Measurements from ENCODE around the gene RPGRIP1L.

The RPGRIP1L gene

DNA sequence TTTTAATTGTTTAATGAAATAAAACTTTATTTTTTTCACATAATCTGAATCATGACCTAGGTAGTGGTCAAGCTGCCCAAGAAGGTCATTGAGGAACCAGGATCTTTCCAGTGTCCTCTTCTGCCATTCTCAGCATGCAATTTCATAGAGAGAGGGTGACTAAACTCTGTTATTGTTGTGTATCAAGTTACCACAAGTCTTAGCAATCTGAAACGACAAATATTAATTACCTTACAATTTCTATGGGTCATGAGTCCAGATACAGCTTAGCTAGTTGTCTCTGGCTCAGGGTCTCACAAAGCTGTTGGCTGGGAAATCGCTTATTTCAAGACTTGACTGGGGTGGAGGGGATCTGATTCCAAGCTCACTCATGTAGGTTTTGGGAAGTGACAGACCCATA lies 37.9 kb upstream of the RPGRIP1L start:
- TF ChIP-seq, protein P1, sequence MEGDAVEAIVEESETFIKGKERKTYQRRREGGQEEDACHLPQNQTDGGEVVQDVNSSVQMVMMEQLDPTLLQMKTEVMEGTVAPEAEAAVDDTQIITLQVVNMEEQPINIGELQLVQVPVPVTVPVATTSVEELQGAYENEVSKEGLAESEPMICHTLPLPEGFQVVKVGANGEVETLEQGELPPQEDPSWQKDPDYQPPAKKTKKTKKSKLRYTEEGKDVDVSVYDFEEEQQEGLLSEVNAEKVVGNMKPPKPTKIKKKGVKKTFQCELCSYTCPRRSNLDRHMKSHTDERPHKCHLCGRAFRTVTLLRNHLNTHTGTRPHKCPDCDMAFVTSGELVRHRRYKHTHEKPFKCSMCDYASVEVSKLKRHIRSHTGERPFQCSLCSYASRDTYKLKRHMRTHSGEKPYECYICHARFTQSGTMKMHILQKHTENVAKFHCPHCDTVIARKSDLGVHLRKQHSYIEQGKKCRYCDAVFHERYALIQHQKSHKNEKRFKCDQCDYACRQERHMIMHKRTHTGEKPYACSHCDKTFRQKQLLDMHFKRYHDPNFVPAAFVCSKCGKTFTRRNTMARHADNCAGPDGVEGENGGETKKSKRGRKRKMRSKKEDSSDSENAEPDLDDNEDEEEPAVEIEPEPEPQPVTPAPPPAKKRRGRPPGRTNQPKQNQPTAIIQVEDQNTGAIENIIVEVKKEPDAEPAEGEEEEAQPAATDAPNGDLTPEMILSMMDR (IDR thresholded peaks at IDR 0.05; ENCODE audit: borderline replicate concordance, insufficient read depth, low read depth, low read length), result no peak
- H3K4me3 ChIP-seq (ENCODE audit: low read depth, low read length), result no peak overlapping the region

DNA sequence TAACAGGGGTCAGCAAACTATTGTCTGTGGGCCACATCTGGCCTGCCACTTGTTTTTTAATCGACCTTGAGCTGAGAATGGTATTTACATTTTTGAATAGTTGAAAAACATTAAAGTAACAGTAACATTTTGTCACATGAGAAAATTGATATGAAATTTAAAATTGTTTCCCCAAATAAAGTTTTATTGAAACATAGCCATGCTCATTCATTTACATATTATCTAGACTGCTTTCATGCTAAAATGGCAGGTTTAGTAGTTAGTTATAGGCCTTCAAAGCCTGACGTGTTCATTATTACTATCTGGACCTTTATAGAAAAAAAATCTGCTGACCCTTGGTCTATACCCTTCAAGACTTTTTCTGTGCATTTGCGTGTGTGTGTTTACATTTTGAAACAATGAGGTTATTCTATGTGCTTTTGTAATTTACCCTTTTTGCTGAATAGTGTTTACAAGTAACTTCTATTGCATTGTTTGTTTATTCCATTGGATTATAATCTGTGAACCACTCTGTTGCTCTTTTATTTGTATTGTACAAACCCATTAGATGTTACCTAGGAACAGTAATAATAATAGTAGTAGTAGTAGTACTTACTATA lies 37.4 kb upstream of the RPGRIP1L start:
- TF ChIP-seq, protein P1 (IDR thresholded peaks at IDR 0.05; ENCODE audit: borderline replicate concordance, insufficient read depth, low read depth, low read length), result no peak
- H3K4me3 ChIP-seq (ENCODE audit: low read depth, low read length), result no peak overlapping the region

DNA sequence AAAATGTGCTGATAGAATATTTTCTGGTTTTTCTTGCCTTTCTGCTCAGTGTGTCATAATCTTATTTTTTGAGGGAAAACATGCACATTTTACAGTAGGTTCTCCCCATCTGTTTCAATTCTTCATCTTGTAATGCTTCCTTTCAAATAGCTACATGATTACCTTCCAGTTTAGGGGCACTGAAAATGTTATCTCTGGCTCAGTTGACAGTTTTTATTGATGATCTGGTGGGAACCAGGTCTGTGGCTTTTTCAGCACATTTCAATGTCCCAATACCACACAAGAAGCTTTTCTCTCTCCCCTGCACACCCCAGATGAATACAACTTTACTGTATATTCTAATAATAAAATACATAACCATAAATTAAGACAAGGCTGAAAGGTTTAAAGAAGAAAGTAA lies 36.8 kb upstream of the RPGRIP1L start:
- TF ChIP-seq, protein P1 (IDR thresholded peaks at IDR 0.05; ENCODE audit: borderline replicate concordance, insufficient read depth, low read depth, low read length), result no peak
- H3K4me3 ChIP-seq (ENCODE audit: low read depth, low read length), result no peak overlapping the region

DNA sequence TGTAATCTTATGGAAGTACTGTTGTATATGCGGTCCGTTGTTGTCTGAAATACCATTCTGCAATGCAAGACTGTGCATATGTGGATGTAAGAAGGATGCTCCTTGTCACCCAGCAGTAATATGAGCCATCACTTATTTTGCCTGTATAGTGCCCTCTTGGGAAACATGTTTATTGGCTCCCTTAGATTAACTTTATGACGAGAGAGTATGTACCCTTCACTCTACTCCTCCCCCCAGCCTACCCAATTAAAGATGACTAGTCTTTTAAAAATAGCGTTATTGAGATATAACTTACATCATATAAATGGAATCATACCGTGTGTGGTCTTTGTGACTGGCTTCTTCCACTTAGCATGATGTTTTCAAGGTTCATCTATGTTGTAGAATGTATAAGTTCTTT lies 33.9 kb upstream of the RPGRIP1L start:
- TF ChIP-seq, protein P1 (IDR thresholded peaks at IDR 0.05; ENCODE audit: borderline replicate concordance, insufficient read depth, low read depth, low read length), result no peak
- no peak overlapping the region for H3K4me3 ChIP-seq (ENCODE audit: low read depth, low read length)

DNA sequence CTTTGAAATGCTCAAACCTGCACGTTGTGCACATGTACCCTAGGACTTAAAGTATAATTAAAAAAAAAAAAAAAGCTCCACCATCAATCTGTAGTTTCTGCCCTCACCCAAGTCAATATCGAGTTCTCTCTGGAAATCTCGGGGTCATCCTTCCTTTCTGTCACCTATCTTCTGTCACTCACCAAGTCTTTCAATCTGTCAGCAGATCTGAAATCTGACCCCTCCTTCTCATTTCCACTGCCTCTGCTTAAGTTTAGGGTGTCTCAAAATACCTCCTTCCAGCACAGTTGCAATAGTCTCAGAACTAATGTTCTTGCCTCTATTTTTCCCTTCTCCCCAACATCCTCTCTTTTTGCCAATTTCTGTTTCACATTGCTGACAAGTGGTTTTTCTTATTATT lies 32.6 kb upstream of the RPGRIP1L start:
- H3K4me3 ChIP-seq (ENCODE audit: low read depth, low read length), result no peak overlapping the region

DNA sequence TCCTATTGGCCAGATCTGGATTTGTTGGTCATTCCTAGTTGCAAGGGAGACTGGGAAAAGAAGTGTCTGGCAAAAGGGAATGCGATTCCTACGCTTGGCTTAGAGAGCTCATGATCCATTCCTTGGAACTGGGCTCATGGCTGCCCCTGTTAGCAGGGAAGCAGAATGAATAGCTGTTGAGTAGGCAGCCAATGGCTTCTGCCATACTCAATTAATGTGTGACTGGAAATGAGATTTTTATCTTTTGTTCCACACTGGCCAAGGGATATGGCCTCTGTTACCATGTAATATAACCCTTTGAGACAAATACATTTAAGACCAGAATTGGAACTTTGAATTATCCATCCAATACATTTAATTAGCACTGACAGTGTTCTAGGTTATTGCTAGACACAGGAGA lies 31.2 kb upstream of the RPGRIP1L start:
- TF ChIP-seq, protein P1 (IDR thresholded peaks at IDR 0.05; ENCODE audit: borderline replicate concordance, insufficient read depth, low read depth, low read length), result no peak
- H3K4me3 ChIP-seq (ENCODE audit: low read depth, low read length), result no peak overlapping the region

More for the DNA sequence above, 32.6 kb upstream of the RPGRIP1L start:
- TF ChIP-seq, protein P1 (IDR thresholded peaks at IDR 0.05; ENCODE audit: borderline replicate concordance, insufficient read depth, low read depth, low read length), result no peak

DNA sequence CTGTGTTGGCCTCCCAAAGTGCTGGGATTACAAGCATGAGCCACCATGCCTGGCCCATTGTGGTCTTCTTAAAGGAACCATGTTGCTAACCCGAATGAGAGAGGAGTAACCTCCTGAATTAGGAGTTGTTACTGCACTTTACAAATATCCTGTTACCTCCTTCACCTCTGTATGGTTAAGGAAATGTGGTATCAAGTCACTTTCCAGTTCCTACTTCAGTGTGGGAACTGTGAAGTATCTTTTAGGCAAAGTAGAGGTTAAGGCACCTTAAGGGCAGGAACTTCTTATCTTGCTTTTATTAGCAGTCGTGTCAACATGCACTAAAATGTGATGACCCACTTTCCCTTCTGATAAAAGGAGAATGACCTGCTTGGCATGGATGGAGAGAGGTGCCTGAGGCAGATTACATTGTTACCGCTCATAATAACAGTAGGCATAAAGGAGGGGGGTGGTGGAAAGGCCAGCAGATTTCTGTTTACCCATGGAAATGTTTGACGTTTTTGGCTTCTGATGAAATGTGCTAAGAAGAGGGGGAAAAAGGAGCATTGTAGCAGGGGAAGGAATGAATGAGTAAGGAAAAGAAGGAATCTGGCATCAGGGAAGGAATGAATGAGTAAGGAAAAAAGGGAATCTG lies 28.8 kb upstream of the RPGRIP1L start:
- TF ChIP-seq, protein P1 (IDR thresholded peaks at IDR 0.05; ENCODE audit: borderline replicate concordance, insufficient read depth, low read depth, low read length), result no peak
- H3K4me3 ChIP-seq (ENCODE audit: low read depth, low read length), result no peak overlapping the region

Data from GM12875 (cell line).